ENCODE measurements around the gene GLMP.
"Not testable (repeated sequence)": the region's sequence is repeated elsewhere in the genome, so short reads cannot be mapped to it uniquely, and the experiment has no call there.

GLMP gene

GRCh38 chr1:156295391-156295947, at the start of gene GLMP:
Gene GLMP, minus strand, starts transcription at chr1:156295679. Its CDS starts 34 bp downstream, at chr1:156295645.
- DNase-seq (ENCODE audit: low read depth), result peak; percentile 41

DNA sequence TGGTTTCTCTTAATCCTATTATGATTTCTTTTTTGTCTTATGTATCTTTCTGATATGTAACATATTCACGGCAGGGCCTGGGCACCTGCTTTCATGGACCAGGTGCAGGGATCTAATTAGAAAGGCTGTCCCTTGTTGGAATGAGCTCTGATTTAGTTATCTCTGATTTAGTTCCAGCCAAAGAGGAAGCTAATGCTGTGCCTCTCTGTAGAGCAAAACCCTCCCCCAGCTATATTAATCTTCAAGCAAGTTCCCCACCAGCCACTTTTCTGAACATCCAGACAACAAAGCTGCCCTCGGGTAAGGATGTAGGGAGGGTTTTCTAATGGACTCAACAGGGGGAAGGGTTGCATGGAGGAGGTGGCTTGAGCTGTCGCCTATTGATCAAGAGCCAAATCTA, 48.9 kb upstream of the GLMP start:
- DNase-seq (ENCODE audit: low read depth), result no peak

DNA sequence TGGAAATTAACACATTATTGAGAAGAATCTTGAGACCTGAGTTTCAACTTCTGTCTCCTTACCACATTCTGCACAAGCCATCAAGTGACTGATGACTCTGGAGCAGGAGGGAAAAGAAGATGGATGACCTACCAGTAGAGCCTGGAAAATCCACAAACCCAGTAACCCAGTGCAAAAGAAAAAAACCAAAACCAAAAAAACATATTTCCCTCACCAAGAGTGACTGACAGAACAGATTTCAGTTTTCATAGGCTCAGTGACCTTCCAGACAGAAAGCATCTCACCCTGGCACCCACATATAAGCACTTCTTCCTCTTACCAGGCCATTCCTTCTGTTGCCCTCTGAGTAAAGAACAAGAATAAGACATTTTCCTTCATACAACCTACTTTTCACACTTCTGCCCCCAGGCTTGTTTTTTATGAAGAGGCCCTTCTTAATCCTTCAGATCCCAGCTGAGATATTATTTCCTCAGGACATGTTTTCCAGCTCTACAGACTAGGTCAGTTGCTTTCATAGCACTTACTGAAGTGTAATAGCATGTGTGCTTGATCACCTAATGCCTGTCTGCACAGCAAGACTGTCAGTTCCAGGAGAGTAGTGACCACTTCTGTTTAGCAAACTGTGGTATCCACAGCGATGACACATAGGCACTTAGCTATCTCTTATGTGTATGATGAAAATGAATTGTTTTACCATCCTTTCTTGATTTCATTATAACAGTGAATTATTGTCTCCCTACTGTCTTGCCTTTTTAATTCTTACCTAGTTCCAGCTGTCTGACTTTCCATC, 46.9 kb upstream of the GLMP start:
- DNase-seq (ENCODE audit: low read depth), result no peak

- DNase-seq (ENCODE audit: low read depth), result peak; percentile 99
Measured at GRCh38 chr1:156338180-156338976, 42.9 kb upstream of the GLMP start, which contains the start of the genes CCT3 and TSACC. Gene CCT3, minus strand, starts transcription at chr1:156338292. Its CDS starts 108 bp downstream, at chr1:156338184. Gene TSACC, plus strand, starts transcription at chr1:156338526. Its CDS starts 1,232 bp downstream, at chr1:156339758.

- DNase-seq (ENCODE audit: low read depth), result no peak
Measured at GRCh38 chr1:156337888-156338179, 42.4 kb upstream of the GLMP start.

DNA sequence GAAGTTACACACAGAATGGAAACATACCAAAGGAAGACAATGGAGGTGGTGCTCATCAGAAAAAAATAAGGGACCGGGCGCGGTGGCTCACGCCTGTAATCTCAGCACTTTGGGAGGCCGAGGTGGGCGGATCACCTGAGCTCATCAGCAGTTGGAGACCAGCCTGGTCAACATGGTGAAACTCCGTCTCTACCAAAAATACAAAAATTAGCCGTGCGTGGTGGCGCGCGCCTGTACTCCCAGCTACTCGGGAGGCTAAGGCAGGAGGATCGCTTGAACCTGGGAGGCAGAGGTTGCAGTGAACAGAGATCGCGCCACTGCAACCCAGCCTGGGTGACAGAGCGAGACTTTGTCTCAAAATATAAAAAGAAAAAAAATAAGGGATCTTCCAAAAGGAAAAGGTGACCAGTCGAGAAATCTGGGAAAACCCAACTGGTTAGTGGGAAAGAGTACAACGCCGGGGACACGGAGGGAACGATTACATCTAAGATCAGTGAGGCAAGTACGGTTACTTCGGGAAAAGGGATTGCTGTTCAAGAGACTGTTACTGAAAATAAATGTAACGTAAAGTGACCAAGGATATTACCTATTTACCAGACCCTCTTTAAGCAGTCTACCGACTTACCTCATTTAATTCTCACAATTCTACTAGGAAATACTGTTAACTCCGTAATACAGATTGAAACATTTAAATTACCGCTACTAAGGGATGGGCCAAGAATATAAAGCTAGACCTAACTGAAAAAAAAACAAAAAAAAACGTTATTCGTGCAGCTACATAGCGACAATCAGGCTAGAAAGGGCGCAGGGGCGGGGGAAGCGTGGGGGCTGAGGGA, 41.8 kb upstream of the GLMP start:
- no peak for DNase-seq (ENCODE audit: low read depth)

GRCh38 chr1:156336242-156336641, 40.8 kb upstream of the GLMP start:
- DNase-seq (ENCODE audit: low read depth), result no peak

DNA sequence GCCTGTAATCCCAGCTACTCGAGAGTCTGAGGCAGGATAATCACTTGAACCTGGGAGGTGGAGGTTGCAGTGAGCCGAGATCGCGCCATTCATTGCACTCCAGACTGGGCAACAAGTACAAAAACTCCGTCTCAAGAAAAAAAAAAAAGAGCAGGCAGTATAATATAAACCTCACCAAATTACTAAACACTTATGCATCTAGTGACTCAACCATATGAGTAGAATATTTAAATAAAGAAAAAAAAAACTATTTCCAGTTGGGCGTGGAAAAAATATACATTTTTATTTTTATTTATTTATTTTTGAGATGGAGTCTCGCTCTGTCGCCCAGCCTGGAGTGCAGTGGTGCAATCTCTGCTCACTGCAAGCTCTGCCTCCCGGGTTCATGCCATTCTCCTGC, 27.7 kb upstream of the GLMP start:
- DNase-seq (ENCODE audit: low read depth), result not testable (repeated sequence)

DNA sequence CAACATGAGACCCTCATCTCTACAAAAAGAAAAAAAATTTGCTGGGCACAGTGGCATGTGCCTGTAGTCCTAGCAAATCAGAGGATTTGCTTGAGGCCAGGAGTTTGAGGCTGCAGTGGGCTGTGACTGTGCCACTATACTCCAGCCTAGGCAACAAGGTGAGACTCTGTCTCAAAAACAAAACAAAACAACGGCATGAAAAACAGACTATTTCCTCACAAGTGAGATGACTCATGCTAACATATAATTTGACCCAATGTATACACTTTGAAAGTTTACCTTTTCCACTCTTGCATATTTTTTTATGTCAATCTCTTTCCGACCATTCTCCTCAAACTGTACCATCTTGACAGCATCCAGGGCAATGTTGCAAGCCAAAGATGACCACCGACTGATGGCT, 25.1 kb upstream of the GLMP start:
- DNase-seq (ENCODE audit: low read depth), result no peak

DNA sequence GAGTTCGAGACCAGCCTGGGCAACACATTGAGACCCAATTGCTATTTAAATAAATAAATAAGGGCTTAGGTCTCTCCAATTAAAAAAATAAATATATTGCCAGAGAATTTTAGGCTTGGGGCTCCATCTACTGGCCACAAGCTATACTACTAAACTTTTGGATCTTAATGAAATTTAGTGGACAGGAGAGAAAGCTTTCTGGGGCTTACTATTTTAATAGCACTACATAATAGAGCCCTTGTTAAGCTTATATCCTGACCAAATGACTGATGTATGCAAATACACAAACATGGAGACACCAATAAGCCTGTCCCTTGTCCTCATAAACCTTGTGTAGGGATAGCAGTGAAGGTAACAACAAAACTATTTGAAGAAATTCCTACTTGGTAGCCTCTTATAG, 24.2 kb upstream of the GLMP start:
- DNase-seq (ENCODE audit: low read depth), result no peak

DNA sequence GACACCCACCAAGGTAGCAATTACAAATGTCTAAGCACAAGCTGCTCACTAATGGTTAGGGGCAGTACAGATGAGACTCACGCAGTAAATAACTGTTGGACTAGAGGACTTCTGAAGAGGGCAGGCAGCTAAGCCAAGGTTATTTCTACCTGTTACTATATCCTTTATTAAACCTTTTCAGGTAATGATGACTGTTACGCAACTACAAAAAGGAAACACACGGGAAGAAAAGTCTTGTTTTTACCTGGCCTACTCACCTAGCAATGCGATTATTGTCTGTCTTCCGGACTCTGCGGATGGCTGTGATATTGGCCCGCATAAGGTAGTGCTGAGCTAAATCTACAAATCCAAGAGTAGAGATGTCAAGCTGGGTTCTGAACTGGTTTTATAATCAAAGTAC, 21.4 kb upstream of the GLMP start:
- DNase-seq (ENCODE audit: low read depth), result no peak

- no peak for DNase-seq (ENCODE audit: low read depth)
Measured at GRCh38 chr1:156310962-156311361, 15.5 kb upstream of the GLMP start.

- no peak for DNase-seq (ENCODE audit: low read depth)
Measured at GRCh38 chr1:156308078-156308477, 12.6 kb upstream of the GLMP start.

DNA sequence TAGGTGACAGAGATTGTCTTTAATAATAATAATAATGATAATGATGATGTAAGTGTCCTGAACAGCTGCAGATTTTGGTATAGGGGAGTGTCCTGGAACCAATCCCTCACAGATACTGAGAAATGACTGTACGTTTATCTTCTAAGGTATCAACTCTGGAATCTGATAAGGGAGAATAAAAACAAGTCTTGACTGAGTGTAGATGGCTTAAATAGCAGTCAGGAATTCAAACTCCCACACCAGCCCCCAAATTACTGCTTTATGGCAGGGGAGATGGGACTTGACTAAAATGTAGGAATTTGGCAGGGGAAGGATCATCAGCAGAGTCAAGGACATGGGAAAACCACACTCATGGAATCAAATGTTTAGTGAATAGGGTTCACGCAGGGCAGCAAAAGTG, 9.7 kb upstream of the GLMP start:
- no peak for DNase-seq (ENCODE audit: low read depth)

- no peak for DNase-seq (ENCODE audit: low read depth)
Measured at GRCh38 chr1:156303241-156303640, 7.8 kb upstream of the GLMP start.

DNA sequence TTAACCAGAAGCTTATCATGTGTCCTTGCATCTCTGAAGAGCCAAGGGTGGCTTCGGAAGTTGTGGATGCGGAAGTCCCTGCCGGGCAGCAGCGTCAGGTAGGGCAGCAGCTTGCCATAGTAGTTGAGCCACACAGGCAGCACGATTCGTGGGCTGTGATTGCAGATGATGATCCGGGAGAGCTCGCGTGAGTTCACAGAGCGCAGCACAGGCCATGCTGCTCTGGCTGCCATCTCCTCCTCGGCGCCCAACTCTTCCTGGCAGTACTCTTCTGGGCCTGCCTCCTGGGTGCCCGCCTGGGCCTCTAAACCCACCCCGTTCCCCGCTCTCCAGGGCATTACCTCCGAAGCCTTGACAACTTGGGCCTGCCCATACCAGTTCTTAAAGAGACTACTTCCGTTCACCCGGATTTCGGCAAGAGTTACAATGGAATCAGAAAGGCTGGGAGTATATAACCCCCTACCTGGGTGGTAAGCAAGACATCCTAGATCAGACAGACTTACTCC, 3.4 kb upstream of the GLMP start, which contains the start of gene VHLL:
VHLL (minus strand) TSS at position 456 of the 506 bp plus-strand sequence; CDS start at position 338, 118 bp downstream.
- no peak for DNase-seq (ENCODE audit: low read depth)

DNA sequence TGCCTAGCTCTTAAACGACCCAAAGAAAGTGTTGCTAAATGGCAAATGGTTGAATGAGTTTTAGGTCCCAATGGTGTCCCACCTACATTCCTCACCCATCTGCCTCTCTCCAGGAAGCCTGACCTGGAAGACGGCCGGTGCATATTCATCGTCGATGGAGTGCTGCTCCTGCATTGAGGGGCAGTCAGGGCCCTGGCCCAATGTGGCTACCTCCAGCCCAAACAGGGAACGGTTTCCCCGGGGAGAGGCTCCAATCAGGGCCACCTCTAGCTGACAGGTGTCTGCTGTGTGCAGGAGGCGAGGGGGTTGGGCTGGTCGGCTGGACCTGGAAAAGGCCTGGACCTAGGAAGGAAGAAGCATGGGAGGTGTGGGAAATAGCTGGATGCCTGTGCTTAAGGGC, 1.6 kb downstream of the GLMP start:
- DNase-seq (ENCODE audit: low read depth), result no peak

DNA sequence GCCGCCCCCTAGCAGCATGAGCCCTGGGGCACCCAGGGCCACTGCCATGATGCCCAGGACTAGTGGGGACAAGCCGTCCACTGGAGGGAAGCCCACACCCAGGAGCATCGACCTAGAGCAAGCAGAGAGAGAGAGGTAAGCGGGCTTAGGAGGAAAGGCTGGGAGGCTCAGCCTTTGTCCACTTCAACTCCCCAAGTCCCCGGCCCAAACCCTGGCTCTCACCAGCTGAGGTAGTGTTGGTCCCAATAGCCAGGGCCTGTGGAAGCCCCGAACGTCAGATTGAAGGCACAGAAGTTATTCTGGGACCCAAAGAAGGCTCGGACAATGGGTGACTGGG, 2.4 kb downstream of the GLMP start:
- DNase-seq (ENCODE audit: low read depth), result no peak

GRCh38 chr1:156291226-156292061, 4.0 kb downstream of the GLMP start:
- no peak for DNase-seq (ENCODE audit: low read depth)

GRCh38 chr1:156289857-156290256, 5.6 kb downstream of the GLMP start:
- DNase-seq (ENCODE audit: low read depth), result no peak

DNA sequence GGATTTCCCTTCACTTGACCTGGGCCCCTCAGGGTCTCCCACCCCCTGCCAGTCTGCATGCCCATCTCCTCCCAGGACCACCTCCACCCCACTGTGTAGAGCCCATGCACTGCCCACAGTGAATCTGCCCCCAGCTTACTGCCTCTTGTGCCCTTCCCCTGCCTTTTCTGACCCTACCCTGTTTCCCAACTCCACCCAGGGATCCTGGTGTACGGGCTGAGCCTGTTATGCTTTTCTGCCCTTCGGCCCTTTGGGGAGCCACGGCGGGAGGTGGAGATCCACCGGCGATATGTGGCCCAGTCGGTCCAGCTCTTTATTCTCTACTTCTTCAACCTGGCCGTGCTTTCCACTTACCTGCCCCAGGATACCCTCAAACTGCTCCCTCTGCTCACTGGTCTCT, 9.4 kb downstream of the GLMP start:
- no peak for DNase-seq (ENCODE audit: low read depth)

Data from activated T-cell treated with anti-CD3 and anti-CD28 coated beads for 1 hour (primary cell).